Left kidney (tissue), 2 donors: ENCODE measurements around the gene TRERF1. TPM values are rescaled to one million over a fixed set of nuclear protein-coding genes. Genes with fewer than 3 reads are reported as not detected.

Experiments used
- DNase-seq: peaks from one replicate; pipeline ENCODE4 v3.0.0-alpha.2; 2013
- polyA plus RNA-seq: library from polyadenylated mRNA; unstranded; fragments of 120-200 nt; gene quantifications from one replicate; pipeline ENCODE4 v1.2.1, GENCODE V29; 2013; ENCODE audit not compliant: insufficient read length

Gene TRERF1
- polyA plus RNA-seq, 1 donor: 17.2 TPM

- no peak for DNase-seq
These were observed 145.1 kb downstream of the TRERF1 start for GRCh38 chr6:42306439-42307140.

GRCh38 chr6:42304053-42304712 lies 147.5 kb downstream of the TRERF1 start:
- DNase-seq: no peak

DNA sequence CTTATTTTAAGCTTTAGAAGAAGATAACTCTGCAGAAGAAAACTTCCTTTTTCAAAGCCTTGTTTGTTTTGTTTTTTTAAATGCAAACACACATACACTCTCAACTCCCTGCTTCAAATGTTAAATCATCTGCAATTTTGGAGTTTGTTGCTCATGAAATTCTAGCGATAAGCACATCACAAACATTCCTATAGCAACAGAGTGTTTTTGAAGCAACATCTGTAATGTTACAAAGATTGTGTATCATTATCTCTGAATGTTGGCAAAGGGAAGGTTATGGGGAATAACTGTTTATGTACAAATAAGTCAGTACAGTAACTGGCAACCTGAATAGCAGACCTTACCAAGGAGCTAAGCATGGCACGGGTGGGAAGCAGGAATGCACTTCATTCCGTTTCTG lies 149.3 kb downstream of the TRERF1 start:
- no peak for DNase-seq

DNA sequence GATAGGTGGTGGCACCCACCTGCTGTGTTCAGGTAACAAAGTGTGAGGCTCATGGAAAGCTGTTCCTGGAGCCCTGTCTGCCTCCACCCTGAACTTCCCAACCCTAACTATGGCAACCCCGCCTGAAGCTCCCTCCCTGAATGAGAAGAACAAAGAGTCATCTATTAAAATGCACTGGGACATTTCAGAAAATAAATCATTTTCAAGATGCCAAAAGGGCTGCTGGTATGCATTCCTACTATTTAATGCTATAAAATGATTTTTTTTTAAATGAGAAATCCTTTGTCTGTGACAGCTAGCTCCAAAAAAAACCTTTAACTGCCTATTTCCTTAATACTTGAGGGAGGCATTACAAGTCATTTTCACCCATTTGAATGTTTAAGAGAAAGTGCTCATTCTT lies 149.7 kb downstream of the TRERF1 start:
- no peak for DNase-seq

- no peak for DNase-seq
These were observed 151.0 kb downstream of the TRERF1 start for GRCh38 chr6:42300701-42301100.

- no peak for DNase-seq
These were observed 151.5 kb downstream of the TRERF1 start for GRCh38 chr6:42300185-42300584.

DNA sequence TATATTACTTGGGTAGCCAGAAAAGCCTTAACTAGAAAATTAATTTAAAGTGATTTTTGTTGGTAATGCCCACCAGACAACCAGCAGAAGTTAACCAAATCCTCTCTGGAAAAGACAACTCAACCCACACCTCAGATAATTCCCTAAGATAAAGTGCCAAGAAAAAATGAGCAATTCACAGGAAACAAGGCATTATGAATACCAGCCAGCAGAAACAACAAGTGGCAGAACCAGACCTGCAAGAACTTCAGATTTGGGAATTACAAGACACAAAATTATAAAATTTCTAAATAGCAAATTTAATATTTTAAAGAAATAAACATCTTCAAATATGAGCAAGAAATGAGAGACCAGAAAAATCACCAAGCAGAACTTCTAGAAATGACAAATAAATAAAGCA lies 154.1 kb downstream of the TRERF1 start:
- no peak for DNase-seq

DNA sequence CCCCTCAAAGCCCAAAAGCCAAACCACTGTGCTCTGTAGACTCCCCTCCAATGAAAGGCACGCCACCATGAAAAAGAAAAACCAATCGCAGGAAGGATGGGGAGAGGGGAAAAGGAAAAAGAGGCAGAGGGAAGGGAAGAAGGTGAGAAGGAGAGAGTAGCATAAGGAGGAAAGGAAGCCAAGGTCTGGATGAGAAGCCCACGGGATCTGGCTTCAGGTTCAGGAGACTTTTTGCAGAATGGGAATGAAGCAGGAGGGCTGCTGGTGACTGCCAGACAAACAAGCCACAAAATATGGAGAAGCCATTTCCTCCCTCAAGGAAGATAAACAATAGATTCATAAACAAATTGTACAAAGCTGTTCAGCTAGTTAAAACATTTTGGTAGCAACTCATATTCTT lies 155.1 kb downstream of the TRERF1 start:
- DNase-seq: no peak

GRCh38 chr6:42295677-42296076 lies 156.0 kb downstream of the TRERF1 start:
- DNase-seq: no peak

DNA sequence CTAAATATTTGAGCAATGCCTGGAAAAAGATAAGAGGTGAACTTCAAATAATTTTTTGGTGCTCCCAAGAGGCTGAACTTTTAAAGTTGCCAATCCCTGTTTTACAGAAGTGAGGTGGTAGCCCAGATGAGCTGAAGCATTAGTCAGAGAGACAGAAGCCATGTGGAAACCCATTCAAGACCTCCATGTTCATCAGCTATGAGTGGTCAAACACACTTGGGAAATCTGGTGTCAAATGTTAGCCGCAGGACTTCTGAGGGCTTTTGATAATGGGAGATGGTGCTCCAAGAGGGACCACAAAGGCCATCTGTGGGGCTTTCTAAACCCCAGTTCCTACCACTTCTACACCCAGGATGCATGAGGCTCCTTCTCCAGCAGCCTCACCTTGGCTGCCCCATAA lies 156.5 kb downstream of the TRERF1 start:
- no peak for DNase-seq

GRCh38 chr6:42294759-42295158 lies 157.0 kb downstream of the TRERF1 start:
- DNase-seq: no peak

GRCh38 chr6:42293386-42293977 lies 158.2 kb downstream of the TRERF1 start:
- no peak for DNase-seq

GRCh38 chr6:42292004-42292740 lies 159.6 kb downstream of the TRERF1 start:
- no peak for DNase-seq

DNA sequence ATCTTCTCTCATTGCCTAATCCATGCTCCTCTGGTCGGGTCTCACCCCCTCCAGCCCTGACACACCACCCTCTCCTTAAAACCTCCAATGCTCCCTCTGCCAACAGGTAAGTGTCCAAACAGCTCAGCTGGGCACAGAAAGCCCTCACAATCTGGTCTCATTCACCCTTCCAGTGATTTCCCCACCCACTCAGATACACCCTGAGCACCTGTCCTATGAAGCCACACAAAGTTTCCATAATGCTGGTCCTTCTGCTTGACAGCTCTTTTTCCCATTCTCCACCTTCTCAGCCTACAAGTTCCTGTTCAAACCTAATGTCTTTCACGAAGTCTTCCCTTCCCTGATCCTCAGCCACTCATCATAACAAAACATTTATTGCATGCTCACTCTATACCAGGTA lies 164.0 kb downstream of the TRERF1 start:
- DNase-seq: no peak

DNA sequence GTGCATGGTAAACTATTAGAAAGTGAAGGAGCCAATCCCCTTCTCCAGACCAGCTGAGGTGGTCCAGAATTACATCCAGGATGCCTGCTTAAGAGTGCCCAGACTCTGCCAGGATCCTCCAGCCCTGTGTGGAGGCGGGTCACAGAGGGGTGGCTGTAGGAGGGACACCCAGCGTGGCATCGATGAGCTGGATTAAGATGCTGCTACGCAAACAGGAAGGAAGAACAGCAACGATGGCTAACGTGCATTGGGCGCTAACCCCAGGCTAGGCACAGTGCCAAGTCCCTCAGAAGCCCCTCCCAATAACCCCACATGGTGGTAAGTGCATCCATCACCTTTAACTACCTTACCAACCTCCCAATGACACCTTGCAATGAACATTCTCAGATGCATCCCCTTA lies 170.2 kb downstream of the TRERF1 start:
- DNase-seq: no peak

DNA sequence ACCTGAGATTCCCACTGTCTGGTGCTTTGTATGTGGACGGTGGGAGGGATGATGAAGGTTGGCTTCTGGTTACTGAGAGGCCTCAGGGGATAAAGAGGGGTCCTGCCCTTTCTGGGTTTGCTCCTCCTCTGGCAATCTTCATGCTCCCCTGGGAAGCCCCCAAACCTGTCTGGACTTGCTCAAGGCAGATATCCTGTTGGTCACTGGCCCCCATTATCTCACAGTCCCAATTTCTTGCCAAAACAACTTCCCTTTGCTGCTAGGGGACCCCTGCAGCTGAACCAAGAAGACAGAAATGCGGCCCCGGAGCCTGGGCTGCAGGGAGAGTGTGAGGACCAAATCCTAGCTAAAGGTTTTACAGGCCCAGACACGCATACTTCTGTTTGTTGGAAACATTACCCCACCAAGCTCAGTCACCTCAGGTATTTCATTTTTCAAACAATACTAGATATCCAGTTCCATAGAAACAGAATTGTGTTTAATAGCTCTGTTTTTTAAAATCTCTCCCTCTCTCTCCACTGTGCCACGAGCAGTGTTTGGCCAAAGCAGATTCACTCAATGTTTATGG lies 170.7 kb downstream of the TRERF1 start:
- no peak for DNase-seq

DNA sequence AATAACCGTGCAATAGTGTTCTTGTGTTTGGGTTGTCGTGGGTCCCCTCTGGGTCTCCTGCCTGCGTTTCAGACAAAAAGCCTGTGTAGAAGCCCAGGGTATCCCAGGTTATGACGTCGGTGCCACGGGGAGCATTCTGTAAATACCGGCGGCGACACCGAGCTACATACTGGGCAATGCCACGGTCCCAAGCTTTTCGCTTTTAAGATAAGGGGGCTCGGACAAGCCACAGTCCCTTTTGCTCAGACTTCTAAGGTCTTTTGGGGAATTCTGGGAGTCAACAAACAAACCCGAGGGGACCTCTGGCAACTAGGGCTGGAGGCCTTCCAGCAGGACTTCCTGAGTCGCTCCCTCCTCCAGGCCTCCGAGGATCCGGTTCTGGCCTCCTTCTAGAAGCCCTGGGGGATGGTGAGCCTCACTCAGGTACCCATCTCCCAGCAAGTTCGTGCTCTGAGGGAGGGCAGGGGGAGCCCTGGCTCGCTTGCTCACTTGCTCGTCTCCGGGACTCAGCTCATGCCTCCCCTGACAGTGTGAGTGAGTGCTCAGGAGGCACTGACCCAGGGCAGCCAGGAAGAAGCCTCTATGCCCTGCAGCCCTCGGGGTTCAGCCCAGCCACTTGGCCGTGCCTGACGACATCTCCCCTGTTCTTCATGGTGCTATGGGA lies 171.6 kb downstream of the TRERF1 start:
- no peak for DNase-seq

- DNase-seq: no peak
These were observed 172.5 kb downstream of the TRERF1 start for GRCh38 chr6:42279144-42279781.

- DNase-seq: no peak
These were observed 173.4 kb downstream of the TRERF1 start for GRCh38 chr6:42278131-42278853.

DNA sequence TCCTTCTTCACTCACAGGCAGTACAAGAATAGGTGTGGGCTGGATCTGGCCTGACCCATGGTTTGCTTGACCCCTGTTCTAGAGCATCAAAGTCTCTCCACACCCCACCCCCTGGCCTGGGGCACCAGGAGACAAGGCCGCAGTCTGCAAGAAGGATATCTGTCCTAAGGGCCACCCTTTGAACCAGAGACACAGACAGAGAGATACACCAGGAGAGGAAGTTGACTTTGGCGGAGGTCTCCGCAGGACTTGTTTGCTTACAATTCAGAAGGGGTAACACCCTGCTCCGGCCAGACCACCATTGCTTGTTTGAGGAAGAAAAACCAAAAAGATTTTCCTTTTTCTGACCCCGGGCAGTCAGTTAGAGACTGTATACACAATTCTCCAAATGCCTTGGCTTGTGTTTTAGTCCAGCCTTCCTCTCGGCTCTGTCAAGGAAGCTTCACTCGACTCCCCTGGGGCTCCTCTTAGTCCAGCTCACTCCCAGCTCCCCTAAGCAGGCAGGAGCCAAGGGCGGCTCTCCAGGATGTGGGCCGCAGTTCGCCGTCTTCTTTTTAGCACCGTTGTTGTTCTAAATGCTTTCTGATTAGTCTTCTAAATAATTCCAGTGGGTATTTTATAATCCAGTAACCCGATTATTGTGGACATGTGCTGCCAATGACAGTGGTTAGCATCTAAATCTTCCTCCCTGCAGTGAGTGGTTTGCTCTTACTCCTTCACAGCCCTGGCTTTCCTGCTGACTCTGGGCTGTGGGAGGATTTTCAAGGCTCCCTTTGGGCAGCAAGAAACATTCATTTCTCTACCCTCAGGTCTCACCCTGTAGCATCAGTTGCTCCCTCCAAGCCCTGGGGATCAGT lies 175.5 kb downstream of the TRERF1 start:
- DNase-seq: no peak
